SH-SY5Y (cell line): ENCODE results near the gene FBXO17.

ENCODE experiments used
- GATA2 ChIP-seq: IDR thresholded peaks from 2 replicates; pipeline ENCODE4 v1.6.1; 2011; ENCODE audit warnings: mild to moderate bottlenecking, low read depth, low read length
- GATA3 ChIP-seq: IDR thresholded peaks from 2 replicates; pipeline ENCODE4 v1.6.1; 2011; ENCODE audit warnings: low read depth, mild to moderate bottlenecking, low read length, moderate library complexity

FBXO17 gene

DNA sequence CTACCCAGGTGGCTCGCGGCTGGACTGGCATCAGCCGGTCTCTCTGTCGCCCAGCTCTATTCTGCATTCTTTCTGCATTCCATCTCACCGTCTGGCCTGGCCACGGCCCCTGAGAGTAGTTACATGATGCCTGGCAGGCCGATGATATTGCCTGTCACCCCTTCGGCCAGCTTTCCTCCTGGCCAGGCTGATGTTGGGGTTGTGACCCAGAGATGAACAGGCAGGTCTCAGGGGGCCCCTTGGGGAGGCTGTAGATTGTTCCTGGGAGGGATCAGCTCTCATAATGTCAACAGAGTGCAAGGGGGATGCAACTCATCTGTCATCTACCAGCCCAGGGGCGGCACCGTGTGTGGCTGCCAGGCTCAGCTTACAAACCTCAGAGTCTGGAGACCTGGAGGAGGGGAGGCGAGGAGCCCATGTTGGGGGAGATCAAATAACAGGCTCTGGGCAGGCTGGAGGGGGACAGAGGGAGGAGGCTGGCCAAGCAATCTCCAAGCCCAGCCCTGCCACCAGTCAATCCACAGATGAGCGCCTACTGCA lies 13.6 kb upstream of the FBXO17 start:
- no peak for TF ChIP-seq GATA2
- no peak for TF ChIP-seq GATA3

DNA sequence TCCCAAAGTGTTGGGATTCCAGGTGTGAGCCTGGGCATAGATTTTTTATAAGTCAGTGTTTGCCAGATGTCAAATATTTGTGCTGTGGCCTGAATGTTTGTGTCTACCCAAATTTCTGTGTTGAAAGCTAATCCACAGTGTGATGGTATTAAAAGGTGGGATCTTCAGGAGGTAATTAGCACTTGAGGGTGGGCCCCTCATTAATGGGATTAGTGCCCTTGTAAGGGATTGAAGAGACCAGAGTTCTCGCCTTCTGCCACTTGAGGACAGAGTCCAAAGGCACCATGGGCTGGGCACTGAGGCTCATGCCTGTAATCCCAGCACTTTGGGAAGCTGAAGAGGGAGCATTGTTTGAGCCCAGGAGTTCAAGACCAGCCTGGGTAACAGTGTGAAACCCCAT lies 9.7 kb upstream of the FBXO17 start:
- TF ChIP-seq GATA2 = no peak
- no peak for TF ChIP-seq GATA3

DNA sequence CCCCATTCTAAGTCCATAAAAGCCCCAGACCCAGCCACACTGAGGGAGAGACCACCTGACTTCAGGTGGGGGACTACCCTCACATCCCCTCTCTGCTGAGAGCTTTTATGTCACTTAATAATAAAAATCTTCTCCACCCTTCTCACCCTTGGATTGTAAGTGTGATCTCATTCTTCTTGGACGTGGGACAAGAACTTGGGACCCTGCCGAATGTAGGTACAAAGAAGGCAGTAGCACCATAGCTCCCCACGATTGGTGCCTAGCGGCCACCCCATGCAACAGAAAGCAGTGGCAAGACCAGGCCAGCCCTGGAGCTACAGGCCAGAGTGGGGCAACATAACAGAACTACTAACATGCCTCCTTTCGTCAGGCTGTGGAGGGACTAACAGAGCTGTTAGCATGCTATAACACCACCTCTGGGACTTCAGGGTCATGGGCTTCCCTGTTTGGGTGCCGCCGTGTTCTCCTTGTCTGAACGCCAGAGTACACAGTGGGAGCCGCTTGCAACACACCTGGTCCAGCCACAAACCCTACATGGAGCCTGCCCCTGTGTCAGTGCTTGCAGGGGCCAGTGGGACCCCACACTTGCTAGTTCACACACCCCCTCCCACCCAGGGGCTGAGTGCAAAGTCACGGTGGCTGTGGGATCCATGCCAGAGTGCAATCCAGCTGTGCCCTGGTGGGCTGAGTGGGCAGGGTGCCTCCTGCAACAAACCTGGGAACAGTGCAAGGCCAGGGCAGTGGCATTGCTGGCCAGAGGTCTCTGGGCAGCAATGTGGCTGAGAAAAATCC lies 5.2 kb upstream of the FBXO17 start:
- TF ChIP-seq GATA3 (no peak), GATA2 (no peak)

DNA sequence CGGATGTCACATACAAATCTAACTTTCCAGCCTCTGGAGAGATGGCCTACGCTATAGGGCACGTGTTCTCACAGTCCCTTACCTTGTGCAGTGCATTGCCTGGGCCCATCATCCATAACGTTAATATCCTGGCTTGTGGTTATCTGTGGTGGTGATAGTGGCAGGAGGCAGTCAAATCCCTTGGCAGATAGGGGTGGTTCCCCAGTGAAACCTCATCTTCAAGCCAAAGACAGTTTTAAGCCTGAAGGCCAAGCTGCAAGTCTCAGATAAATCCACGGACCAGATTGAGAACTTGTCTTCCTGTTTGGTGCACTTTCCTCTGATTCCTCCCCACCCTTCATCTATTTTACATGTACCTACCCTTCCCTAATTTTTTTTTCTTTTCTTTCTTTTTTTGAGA lies 4.3 kb upstream of the FBXO17 start:
- no peak for TF ChIP-seq GATA3
- no peak for TF ChIP-seq GATA2

DNA sequence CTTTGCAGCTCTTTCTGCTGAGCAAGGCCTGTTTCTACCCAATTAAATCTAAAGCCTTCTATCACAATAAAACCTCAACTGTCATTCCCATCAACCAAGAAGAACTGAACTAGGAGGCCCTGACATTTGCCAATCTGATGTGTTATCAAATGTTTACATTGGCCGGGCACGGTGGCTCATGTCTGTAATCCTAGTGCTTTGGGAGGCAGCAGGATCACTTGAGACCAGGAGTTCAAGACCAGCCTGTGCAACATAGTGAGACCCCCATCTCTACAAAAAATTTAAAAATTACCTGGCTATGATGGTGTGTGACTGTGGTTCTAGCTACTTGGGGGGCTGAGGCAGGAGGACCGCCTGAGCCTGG lies 2.8 kb upstream of the FBXO17 start:
- no peak for TF ChIP-seq GATA2
- no peak for TF ChIP-seq GATA3

DNA sequence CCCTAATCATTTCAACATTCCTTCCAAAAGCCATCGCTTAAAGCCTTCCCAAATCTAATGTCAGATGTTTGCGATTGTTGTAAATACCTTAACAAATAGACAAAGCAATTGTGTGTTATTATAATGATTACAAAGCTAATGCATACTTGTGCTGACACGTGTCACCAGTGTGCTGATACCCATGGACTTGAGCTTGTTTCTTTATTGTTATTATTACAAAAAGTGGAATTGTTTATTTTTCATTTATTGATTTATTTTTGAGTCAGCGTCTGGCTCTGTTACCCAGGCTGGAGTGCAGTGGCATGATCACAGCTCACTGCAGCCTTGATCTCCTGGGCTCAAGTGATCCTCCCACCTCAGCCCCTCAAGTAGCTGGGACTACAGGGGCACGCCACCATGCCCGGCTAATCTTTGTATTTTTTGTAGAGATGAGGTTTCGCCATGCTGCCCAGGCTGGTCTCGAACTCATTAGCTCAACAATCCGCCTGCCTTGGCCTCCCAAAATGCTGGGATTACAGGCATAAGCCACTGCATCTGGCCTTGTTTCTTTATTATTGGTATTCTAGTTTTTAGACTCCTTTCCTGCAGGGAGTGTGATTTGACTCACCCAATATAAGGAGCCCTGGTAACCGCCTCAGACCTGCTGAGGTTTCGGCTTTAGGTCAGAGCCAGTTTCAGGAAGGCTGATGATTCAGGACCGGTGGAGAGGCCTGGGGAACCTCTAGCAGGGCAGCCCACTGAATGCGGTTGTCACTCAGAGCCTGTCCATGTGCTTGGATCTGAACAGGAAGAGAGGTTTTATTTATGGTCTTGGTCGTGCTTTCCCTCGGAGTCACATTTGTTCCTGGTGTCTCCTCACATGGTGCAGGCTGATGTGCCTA lies 2.1 kb upstream of the FBXO17 start:
- TF ChIP-seq GATA3 = no peak
- no peak for TF ChIP-seq GATA2

DNA sequence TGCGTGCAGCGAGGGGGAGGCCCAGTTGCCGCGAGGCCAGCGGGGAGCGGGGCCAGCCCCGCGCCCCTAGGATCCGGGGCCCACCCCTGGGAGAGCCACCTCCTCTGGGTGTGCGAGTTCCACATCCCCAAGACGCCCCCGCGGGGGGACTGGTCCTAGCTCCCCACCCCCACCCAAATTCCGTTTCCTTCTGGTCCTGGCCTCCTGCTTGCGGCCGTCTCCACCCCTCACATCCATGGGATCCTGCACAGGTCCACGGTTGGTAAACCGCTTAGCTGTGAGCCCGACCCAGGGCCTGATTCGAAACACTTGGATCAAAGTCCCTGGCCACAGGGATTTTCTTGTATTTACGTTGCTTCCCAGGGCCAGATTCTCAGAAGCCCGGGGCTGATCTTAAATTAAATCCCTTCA lies 324 bp upstream of the FBXO17 start:
- no peak for TF ChIP-seq GATA3
- TF ChIP-seq GATA2 = no peak

DNA sequence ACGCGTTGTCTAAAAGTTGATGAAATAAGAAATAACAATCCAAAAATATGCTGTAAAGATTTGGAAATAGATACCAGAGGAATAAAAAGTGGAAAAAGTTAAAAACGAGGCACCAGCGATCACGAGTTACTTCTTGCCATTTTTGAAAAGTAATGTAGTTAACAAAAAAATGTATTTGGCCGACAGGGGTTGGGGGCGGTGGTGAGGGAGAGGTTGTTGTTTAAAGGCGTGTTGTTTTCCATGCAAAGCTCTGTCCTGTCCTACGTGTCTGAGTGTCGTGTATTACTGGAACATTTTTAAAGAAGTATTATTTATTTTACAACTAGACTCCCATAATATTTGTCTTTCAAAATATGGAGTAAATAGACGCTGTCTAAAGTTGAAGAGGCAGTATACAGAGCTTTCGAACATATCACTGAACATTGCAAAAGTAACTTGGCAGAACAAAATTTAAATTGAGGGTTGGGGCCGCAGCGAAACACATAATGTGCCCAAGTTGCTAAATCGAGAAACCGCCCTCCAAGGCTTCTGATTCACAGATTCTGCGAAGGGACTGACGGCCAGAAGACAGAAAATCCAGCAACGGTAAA lies 823 bp downstream of the FBXO17 start:
- TF ChIP-seq GATA3 (no peak), GATA2 (no peak)

DNA sequence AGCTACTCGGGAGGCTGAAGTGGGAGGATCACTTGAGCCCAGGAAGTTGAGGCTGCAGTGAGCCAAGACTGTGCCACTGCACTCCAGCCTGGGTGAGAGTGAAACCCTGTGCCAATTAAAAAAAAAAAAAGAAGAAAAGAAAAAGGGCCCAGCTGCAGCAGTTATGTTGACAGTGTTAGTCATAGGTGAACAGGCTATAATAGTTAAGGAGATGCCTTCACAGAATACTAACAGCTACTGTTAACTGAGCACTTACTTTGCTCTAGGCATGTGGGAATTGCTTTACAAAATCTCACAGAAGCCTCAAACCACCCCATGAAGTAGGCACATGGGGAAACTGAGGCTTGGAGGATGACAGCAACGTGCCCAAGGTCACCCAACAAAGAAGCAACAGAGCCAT lies 3.9 kb downstream of the FBXO17 start:
- no peak for TF ChIP-seq GATA3
- no peak for TF ChIP-seq GATA2

DNA sequence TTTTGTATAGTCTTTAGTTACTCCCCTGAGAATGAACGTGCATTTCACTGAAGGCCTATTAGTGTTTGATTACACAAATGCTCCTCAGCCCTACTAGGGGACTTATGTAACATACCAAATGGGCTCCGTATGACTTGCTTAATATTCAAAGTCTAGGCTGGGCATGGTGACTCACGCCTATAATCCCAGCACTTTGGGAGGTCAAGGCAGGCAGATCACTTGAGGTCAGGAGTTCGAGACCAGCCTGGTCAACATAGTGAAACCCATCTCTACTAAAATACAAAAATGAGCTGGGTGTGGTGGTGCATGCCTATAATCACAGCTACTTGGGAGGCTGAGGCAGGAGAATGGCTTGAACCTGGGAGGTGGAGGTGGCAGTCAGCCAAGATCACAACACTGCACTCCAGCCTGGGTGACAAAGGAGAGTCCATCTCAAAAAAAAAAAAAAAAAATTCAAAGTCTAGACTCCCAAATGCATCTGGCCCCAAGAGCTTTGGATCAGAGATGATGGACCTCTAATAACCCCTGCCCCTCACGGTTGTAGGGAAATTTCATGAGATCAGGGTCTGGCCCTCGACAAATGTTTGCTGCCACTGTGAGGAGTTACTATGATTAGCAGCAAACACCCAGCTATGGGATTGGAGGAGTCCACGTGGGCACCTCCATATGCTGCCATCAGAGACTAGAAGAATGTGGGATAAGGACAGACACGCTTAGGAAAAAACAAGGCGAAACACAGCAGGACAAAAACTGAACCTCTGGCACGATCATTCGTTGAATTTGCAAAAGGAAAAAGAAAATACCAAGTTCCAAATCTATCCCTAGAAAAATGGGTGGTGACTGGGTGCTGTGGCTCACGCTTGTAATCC lies 4.6 kb downstream of the FBXO17 start:
- no peak for TF ChIP-seq GATA2
- TF ChIP-seq GATA3 = no peak

DNA sequence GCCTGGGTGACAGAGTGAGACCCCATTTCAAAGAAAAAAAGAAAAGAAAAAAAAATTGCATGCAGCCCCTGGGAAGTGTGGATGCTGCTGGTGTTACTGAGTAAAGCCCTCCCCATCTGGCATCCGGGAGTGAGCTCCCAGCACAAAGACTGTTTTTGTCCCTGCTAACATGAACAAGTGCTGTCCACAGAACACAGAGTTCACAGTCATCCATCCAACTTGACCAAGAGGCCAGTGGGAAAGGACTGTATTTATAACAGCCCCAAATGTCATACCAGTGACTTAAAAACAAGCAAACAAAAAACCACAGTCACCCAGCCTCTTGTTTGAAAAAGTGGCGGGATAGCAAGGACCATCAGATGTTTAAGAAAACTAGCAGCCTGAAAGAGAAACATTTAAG lies 10.8 kb downstream of the FBXO17 start:
- TF ChIP-seq GATA3 (no peak), GATA2 (no peak)

DNA sequence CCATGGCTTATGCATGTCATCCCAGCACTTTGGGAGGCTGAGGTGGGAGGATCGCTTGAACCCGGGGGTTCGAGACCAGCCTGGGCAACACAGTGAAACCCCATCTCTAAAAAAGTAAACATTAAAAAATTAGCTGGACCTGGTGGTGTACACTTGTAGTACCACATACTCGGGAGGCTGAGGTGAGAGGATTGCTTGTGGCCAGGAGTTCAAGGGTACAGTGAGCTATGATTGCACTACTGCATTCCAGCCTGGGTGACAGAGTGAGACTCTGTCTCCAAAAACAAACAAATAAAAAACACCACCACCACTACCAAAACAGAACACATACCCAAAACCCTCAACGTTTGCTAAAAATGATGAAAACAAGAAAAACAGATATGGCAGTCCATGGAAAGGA lies 15.9 kb downstream of the FBXO17 start:
- no peak for TF ChIP-seq GATA3
- TF ChIP-seq GATA2 = no peak

DNA sequence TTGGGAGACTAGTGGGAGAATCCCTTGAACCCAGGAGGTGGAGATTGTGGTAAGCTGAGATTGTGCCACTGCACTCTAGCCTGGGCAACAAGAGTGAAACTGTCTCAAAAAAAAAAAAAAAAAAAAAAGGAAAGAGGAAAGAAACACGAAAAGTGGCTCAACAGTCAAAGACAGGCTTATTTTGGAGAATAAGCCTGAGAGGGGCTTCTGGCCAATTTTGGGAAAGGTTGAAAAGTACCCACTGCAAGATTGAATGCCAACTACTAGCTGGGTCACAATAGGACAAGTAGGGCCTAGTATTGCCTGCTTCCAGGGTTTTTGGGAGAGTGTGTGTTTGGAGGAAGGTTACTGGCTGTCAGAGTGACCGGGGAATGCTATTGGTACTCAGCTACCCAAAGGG lies 17.2 kb downstream of the FBXO17 start:
- TF ChIP-seq GATA3 (no peak), GATA2 (no peak)
